Measurements from ENCODE around the gene NINJ1.

- TF ChIP-seq YY1 (IDR thresholded peaks at IDR 0.05; ENCODE audit: insufficient read depth, insufficient read length): no peak
- TF ChIP-seq SUZ12 (IDR thresholded peaks at IDR 0.05; ENCODE audit: extremely low read depth, insufficient read depth, insufficient read length): no peak
- no peak for TF ChIP-seq ZNF274 (IDR thresholded peaks at IDR 0.05; ENCODE audit: low read depth, low read length)
Measured at GRCh38 chr9:93121316-93122241, 12.5 kb downstream of the NINJ1 start.
